IMR-90 (cell line): ENCODE measurements around the gene S100B. TPM values are rescaled to one million over a fixed set of nuclear protein-coding genes. Genes with fewer than 3 reads are reported as not detected.

Experiments
- ATAC-seq: fragments of 200-7000 bp; cut with Tn5 transposase; 2 replicates; pipeline ENCODE4 v1.9.1; 2020; ENCODE audit warnings: low read depth, mild to moderate bottlenecking, moderate library complexity
- BruUV-seq: library from RNA; stranded (reverse); fragments of 400-500 nt; replicated peaks from 2 replicates; lab custom pipeline; 2021; lab: Mats Ljungman, UMichigan
- CTCF ChIA-PET: fragments of 300-600 bp; formaldehyde crosslinking; extraction: SDS; loops from one replicate; lab custom pipeline; 2021; ENCODE audit warnings: antibody characterized with exemption; lab: Yijun Ruan, JAX
- POLR2A ChIA-PET: fragments of 300-600 bp; sonication (Branson Sonifier 250); formaldehyde crosslinking; loops from one replicate; lab custom pipeline; 2022; ENCODE audit warnings: antibody characterized with exemption; ENCODE audit not compliant: unreplicated experiment; lab: Charles Lee
- DNase-seq: peaks from one replicate; pipeline ENCODE4 v3.0.0; 2013
- H2AFZ ChIP-seq: replicated peaks from 2 replicates; pipeline ENCODE3; 2013; ENCODE audit warnings: low read length, mild to moderate bottlenecking; ENCODE audit not compliant: poor library complexity
- H2AK5ac ChIP-seq: 2 replicates; pipeline ENCODE4 v1.6.1; 2013; ENCODE audit warnings: low read depth, low read length, inconsistent platforms
- H2AK9ac ChIP-seq: replicated peaks from 2 replicates; pipeline ENCODE3; 2013; ENCODE audit warnings: mild to moderate bottlenecking, low read depth, low read length, moderate library complexity; ENCODE audit not compliant: poor library complexity
- H2BK120ac ChIP-seq: 2 replicates; pipeline ENCODE4 v1.6.1; 2013; ENCODE audit warnings: low read depth, low read length, inconsistent platforms
- H2BK15ac ChIP-seq: 3 replicates; pipeline ENCODE4 v1.6.1; 2013; ENCODE audit warnings: low read depth, low read length, inconsistent platforms
- H2BK20ac ChIP-seq: 2 replicates; pipeline ENCODE4 v1.6.1; 2013; ENCODE audit warnings: low read depth, mild to moderate bottlenecking, inconsistent platforms, low read length, moderate library complexity
- H2BK5ac ChIP-seq: 2 replicates; pipeline ENCODE4 v1.6.1; 2013; ENCODE audit warnings: mild to moderate bottlenecking, low read depth, low read length, inconsistent platforms; ENCODE audit not compliant: poor library complexity, severe bottlenecking
- H3K14ac ChIP-seq: replicated peaks from 2 replicates; pipeline ENCODE4 v1.6.1; 2013; ENCODE audit warnings: low read depth, low read length, inconsistent platforms
- H3K18ac ChIP-seq: 2 replicates; pipeline ENCODE4 v1.6.1; 2013; ENCODE audit warnings: low read depth, low read length, control low read depth
- H3K23ac ChIP-seq: 2 replicates; pipeline ENCODE4 v1.6.1; 2013; ENCODE audit warnings: low read depth, low read length, inconsistent platforms
- H3K27ac ChIP-seq: 2 replicates; pipeline ENCODE4 v1.5.1; 2013; ENCODE audit warnings: mild to moderate bottlenecking, control low read depth, low read length; ENCODE audit not compliant: insufficient read depth
- H3K27me3 ChIP-seq: 2 replicates; pipeline ENCODE4 v1.6.1; 2013; ENCODE audit warnings: low read length; ENCODE audit not compliant: control insufficient read depth, insufficient read depth
- H3K36me3 ChIP-seq: 2 replicates; pipeline ENCODE4 v1.6.1; 2013; ENCODE audit warnings: low read length, mixed read lengths; ENCODE audit not compliant: control insufficient read depth, insufficient read depth
- H3K4ac ChIP-seq: 2 replicates; pipeline ENCODE4 v1.6.1; 2013; ENCODE audit warnings: low read depth, low read length, inconsistent platforms
- H3K4me1 ChIP-seq: 2 replicates; pipeline ENCODE4 v1.6.1; 2013; ENCODE audit warnings: low read length, mixed read lengths; ENCODE audit not compliant: control insufficient read depth, insufficient read depth
- H3K4me2 ChIP-seq: 2 replicates; pipeline ENCODE4 v1.6.1; 2013; ENCODE audit warnings: low read depth, mild to moderate bottlenecking, control low read depth, low read length, moderate library complexity
- H3K4me3 ChIP-seq: 2 replicates; pipeline ENCODE4 v1.5.1; 2013; ENCODE audit warnings: low read depth, mild to moderate bottlenecking, control low read depth, low read length, moderate library complexity; ENCODE audit not compliant: insufficient read depth
- H3K56ac ChIP-seq: 2 replicates; pipeline ENCODE4 v1.6.1; 2013; ENCODE audit warnings: low read length, inconsistent platforms; ENCODE audit not compliant: insufficient read depth; ENCODE audit errors: extremely low read depth
- H3K79me1 ChIP-seq, 2 experiments: 2 replicates each; pipeline ENCODE4 v1.6.1; 2013; ENCODE audit warnings: low read length in 2 of 2, inconsistent platforms in 1 of 2, low read depth in 1 of 2
- H3K9ac ChIP-seq: 2 replicates; pipeline ENCODE4 v1.6.1; 2013; ENCODE audit warnings: low read depth, low read length, control low read depth
- H3K9me1 ChIP-seq: 2 replicates; pipeline ENCODE4 v1.6.1; 2013; ENCODE audit warnings: low read length, inconsistent platforms; ENCODE audit not compliant: insufficient read depth
- H3K9me3 ChIP-seq: 2 replicates; pipeline ENCODE4 v1.6.1; 2013; ENCODE audit warnings: low read length; ENCODE audit not compliant: control insufficient read depth, insufficient read depth
- H4K20me1 ChIP-seq: 2 replicates; pipeline ENCODE4 v1.6.1; 2013; ENCODE audit warnings: low read length, inconsistent platforms; ENCODE audit not compliant: insufficient read depth
- H4K5ac ChIP-seq: 2 replicates; pipeline ENCODE4 v1.6.1; 2013; ENCODE audit warnings: mild to moderate bottlenecking, low read depth, low read length, control low read depth
- H4K8ac ChIP-seq, 2 experiments: 2 replicates each; pipeline ENCODE4 v1.6.1; 2013; ENCODE audit warnings: low read depth in 2 of 2, low read length in 2 of 2, control low read depth in 1 of 2, inconsistent platforms in 1 of 2
- H4K91ac ChIP-seq: 2 replicates; pipeline ENCODE4 v1.6.1; 2013; ENCODE audit warnings: low read depth, low read length, inconsistent platforms; ENCODE audit not compliant: insufficient read depth
- BHLHE40 ChIP-seq: fragments of 150-350 bp; IDR thresholded peaks from 2 replicates; pipeline ENCODE4 v1.6.1; 2016; ENCODE audit warnings: mild to moderate bottlenecking, low read depth, low read length
- CEBPB ChIP-seq: IDR thresholded peaks from 2 replicates; pipeline ENCODE4 v1.6.1; 2012; ENCODE audit warnings: low read depth, low read length, improper control_type of control experiment
- CHD1 ChIP-seq: IDR thresholded peaks from 2 replicates; pipeline ENCODE4 v1.6.1; 2012; ENCODE audit warnings: low read depth, low read length, improper control_type of control experiment
- FOS ChIP-seq: fragments of 150-350 bp; IDR thresholded peaks from 2 replicates; pipeline ENCODE4 v1.6.1; 2016; ENCODE audit warnings: low read depth, low read length
- MAFK ChIP-seq: IDR thresholded peaks from 2 replicates; pipeline ENCODE4 v1.6.1; 2012; ENCODE audit warnings: low read depth, low read length, improper control_type of control experiment
- MAZ ChIP-seq: IDR thresholded peaks from 2 replicates; pipeline ENCODE4 v1.6.1; 2012; ENCODE audit warnings: low read depth, mild to moderate bottlenecking, low read length, improper control_type of control experiment, moderate library complexity, borderline replicate concordance
- MXI1 ChIP-seq: IDR thresholded peaks from 2 replicates; pipeline ENCODE4 v1.6.1; 2012; ENCODE audit warnings: low read depth, mild to moderate bottlenecking, low read length, moderate library complexity, borderline replicate concordance
- NFE2L2 ChIP-seq: fragments of 150-350 bp; IDR thresholded peaks from 2 replicates; pipeline ENCODE4 v1.6.1; 2016; ENCODE audit warnings: low read depth, mild to moderate bottlenecking, low read length
- POLR2A ChIP-seq: IDR thresholded peaks from 2 replicates; pipeline ENCODE4 v1.6.1; 2012; ENCODE audit warnings: mild to moderate bottlenecking, low read depth, low read length
- RAD21 ChIP-seq: IDR thresholded peaks from 2 replicates; pipeline ENCODE4 v1.6.1; 2012; ENCODE audit warnings: low read length, improper control_type of control experiment
- RCOR1 ChIP-seq: IDR thresholded peaks from 2 replicates; pipeline ENCODE4 v1.6.1; 2012; ENCODE audit warnings: mild to moderate bottlenecking, low read length, improper control_type of control experiment; ENCODE audit not compliant: insufficient replicate concordance
- RFX5 ChIP-seq: IDR thresholded peaks from 2 replicates; pipeline ENCODE4 v1.8.0; 2012; ENCODE audit warnings: low read depth, mild to moderate bottlenecking, low read length, moderate library complexity
- SMC3 ChIP-seq: fragments of 150-350 bp; IDR thresholded peaks from 2 replicates; pipeline ENCODE4 v1.6.1; 2016; ENCODE audit warnings: low read depth, mild to moderate bottlenecking, antibody characterized with exemption, low read length, moderate library complexity
- whole genome bisulfite sequencing, 2 experiments: methylation state at CpG; one replicate each; pipeline versions ENCODE4 v1.1.5 to v1.1.7; 2013; ENCODE audit warnings: missing lambda C conversion rate in 2 of 2; ENCODE audit not compliant: insufficient read length in 1 of 2; ENCODE audit errors: extremely low coverage in 2 of 2; 5-methylcytosine and 5-hydroxymethylcytosine counted together
- dilution Hi-C: fragments of 300-500 bp; cut with HindIII; formaldehyde crosslinking; loops from one replicate; pipeline ENCODE4 v1.14.3; 2018; ENCODE audit warnings: low sequenced_read_pairs; ENCODE audit not compliant: unreplicated experiment
- in situ Hi-C: fragments of 300-500 bp; cut with MboI; formaldehyde crosslinking; loops from 3 replicates; pipeline ENCODE4 v1.14.3; 2019; ENCODE audit warnings: low sequenced_read_pairs, inconsistent platforms, mixed read lengths
- intact Hi-C: fragments of 100-400 bp; cut with micrococcal nuclease; formaldehyde crosslinking; loops from 2 replicates; pipeline ENCODE4 v1.10.0; 2022
- polyA plus RNA-seq, 3 experiments: library from polyadenylated mRNA; depleted of rRNA; stranded (reverse); fragments of >200 nt; gene quantifications; 2 replicates each; pipeline ENCODE4 v1.2.3, GENCODE V29; 2012; ENCODE audit warnings: low replicate concordance in 1 of 3
- total RNA-seq: library from RNA; depleted of rRNA; stranded (reverse); fragments of >200 nt; gene quantifications from 2 replicates; pipeline ENCODE4 v1.2.3, GENCODE V29; 2012
- TF ChIP-seq, protein P1 (sequence below): conservative IDR thresholded peaks from 2 replicates; pipeline ENCODE4 v1.5.1; 2012; ENCODE audit warnings: mild to moderate bottlenecking, low read depth, low read length, improper control_type of control experiment
- TF ChIP-seq, protein P2 (sequence below): fragments of 150-350 bp; IDR thresholded peaks from 2 replicates; pipeline ENCODE4 v1.6.1; 2016; ENCODE audit warnings: low read depth, mild to moderate bottlenecking, low read length, moderate library complexity, borderline replicate concordance

The S100B gene
- total and polyA plus RNA-seq, 2 of the 4 experiments (the other 2 are of a cell fraction), result 0.18 to 0.26 TPM

DNA sequence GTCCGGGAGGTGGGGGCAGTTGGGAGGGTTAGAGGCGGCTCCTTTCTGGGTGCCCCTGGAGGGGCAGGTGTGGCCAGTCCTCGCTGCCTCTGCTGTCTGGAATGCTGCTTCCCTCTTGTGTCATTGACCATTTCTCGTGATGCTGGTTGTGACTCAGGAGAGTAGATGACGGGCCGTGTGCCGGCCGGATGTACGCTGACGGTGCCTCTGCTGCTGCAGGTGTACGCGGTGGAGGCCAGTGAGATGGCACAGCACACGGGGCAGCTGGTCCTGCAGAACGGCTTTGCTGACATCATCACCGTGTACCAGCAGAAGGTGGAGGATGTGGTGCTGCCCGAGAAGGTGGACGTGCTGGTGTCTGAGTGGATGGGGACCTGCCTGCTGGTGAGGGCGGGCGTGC lies 44.5 kb upstream of the S100B start:
- H3K4ac ChIP-seq, result no peak overlapping the region
- H2BK15ac ChIP-seq, result no peak overlapping the region
- H3K36me3 ChIP-seq, result peaks cover 79% of the 10 kb centered on the region
- no peak overlapping the region for H2BK5ac ChIP-seq
- no peak overlapping the region for H3K27ac ChIP-seq
- 96% methylated on average over 14 of the region's 19 CpGs; no CpG with 5 or more reads in 1 of the 2 experiments for WGBS, 2 experiments
- in situ Hi-C loops, result no loop called here
- H4K20me1 ChIP-seq, result peaks cover 37% of the 10 kb centered on the region
- CTCF ChIA-PET, result no interaction called here
- H2AK5ac ChIP-seq, result no peak overlapping the region
- no peak overlapping the region for H3K14ac ChIP-seq
- ATAC-seq, result no peak
- H2AK9ac ChIP-seq, result no peak overlapping the region
- no peak overlapping the region for H4K8ac ChIP-seq
- POLR2A ChIA-PET, result no interaction called here
- no peak overlapping the region for H3K56ac ChIP-seq
- H3K4me1 ChIP-seq, result no peaks in the 10 kb centered on the region
- no peak overlapping the region for H3K23ac ChIP-seq
- intact Hi-C loops, result no loop called here
- peaks cover 2% of the 10 kb centered on the region; the same call in 1 of the 2 replicates for H3K9me3 ChIP-seq
- no peak overlapping the region for H4K91ac ChIP-seq
- no peak for DNase-seq
- no peak overlapping the region for H3K4me3 ChIP-seq
- H2BK120ac ChIP-seq, result no peak overlapping the region
- no peak overlapping the region for H3K18ac ChIP-seq
- no peak overlapping the region for H4K5ac ChIP-seq
- no peak for TF ChIP-seq POLR2A
- TF ChIP-seq RFX5, result no peak
- no peak for TF ChIP-seq BHLHE40
- no peak for TF ChIP-seq CEBPB
- TF ChIP-seq, protein P1, sequence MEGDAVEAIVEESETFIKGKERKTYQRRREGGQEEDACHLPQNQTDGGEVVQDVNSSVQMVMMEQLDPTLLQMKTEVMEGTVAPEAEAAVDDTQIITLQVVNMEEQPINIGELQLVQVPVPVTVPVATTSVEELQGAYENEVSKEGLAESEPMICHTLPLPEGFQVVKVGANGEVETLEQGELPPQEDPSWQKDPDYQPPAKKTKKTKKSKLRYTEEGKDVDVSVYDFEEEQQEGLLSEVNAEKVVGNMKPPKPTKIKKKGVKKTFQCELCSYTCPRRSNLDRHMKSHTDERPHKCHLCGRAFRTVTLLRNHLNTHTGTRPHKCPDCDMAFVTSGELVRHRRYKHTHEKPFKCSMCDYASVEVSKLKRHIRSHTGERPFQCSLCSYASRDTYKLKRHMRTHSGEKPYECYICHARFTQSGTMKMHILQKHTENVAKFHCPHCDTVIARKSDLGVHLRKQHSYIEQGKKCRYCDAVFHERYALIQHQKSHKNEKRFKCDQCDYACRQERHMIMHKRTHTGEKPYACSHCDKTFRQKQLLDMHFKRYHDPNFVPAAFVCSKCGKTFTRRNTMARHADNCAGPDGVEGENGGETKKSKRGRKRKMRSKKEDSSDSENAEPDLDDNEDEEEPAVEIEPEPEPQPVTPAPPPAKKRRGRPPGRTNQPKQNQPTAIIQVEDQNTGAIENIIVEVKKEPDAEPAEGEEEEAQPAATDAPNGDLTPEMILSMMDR, result no peak
- TF ChIP-seq, protein P2, sequence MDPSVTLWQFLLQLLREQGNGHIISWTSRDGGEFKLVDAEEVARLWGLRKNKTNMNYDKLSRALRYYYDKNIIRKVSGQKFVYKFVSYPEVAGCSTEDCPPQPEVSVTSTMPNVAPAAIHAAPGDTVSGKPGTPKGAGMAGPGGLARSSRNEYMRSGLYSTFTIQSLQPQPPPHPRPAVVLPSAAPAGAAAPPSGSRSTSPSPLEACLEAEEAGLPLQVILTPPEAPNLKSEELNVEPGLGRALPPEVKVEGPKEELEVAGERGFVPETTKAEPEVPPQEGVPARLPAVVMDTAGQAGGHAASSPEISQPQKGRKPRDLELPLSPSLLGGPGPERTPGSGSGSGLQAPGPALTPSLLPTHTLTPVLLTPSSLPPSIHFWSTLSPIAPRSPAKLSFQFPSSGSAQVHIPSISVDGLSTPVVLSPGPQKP, result no peak
- no peak for TF ChIP-seq RAD21
- TF ChIP-seq SMC3, result no peak
- no peak for TF ChIP-seq MXI1
- no peak for TF ChIP-seq FOS
- no peak for TF ChIP-seq CHD1
- no peak for TF ChIP-seq NFE2L2
- TF ChIP-seq RCOR1, result no peak
- TF ChIP-seq MAZ, result no peak
- TF ChIP-seq MAFK, result no peak
- H3K4me2 ChIP-seq, result no peak overlapping the region
- H3K9ac ChIP-seq, result no peak overlapping the region
- dilution Hi-C loops, result no loop called here
- H3K79me1 ChIP-seq, result peaks cover 43 to 80% of the 10 kb centered on the region in 2 experiments
- H3K9me1 ChIP-seq, result peaks cover 5% of the 10 kb centered on the region
- no TSS peak for BruUV-seq
- no peak overlapping the region for H2AFZ ChIP-seq
- no peak overlapping the region for H2BK20ac ChIP-seq
- no peaks in the 10 kb centered on the region for H3K27me3 ChIP-seq
